SK-N-SH (cell line): ENCODE data around the gene SLC22A14. TPM values are rescaled to one million over a fixed set of nuclear protein-coding genes. Genes with fewer than 3 reads are reported as not detected.
"Not testable (repeated sequence)": the region's sequence is repeated elsewhere in the genome, so short reads cannot be mapped to it uniquely, and the experiment has no call there.

Experiments used
- CTCF ChIA-PET: fragments of 300-600, 350-600 bp; formaldehyde crosslinking; extraction: SDS; loops from one replicate; lab custom pipeline; 2021; lab: Yijun Ruan, JAX
- POLR2A ChIA-PET: fragments of 350-600 bp; sonication (Branson Sonifier 250); formaldehyde crosslinking; extraction: SDS; loops from one replicate; lab custom pipeline; 2020; ENCODE audit warnings: antibody characterized with exemption, inconsistent platforms; lab: Yijun Ruan, JAX
- DNase-seq: peaks from one replicate; pipeline ENCODE4 v3.0.0; 2012
- H2AFZ ChIP-seq: fragments of 200-600 bp; sonication (generic); 2 replicates; pipeline ENCODE4 v1.8.1; 2016; ENCODE audit warnings: antibody characterized with exemption, mild to moderate bottlenecking, low read depth
- H3F3A ChIP-seq: fragments of 200-600 bp; sonication (generic); replicated peaks from 2 replicates; pipeline ENCODE3; 2016; ENCODE audit warnings: antibody characterized with exemption, mild to moderate bottlenecking; ENCODE audit not compliant: insufficient read depth
- H3K27ac ChIP-seq, 2 experiments: fragments of 200-500 bp in 1 of 2; fragments of 200-600 bp in 1 of 2; sonication (Bioruptor generic) in 1 of 2; sonication (generic), shearing (Covaris generic) in 1 of 2; 2 replicates each; pipeline versions ENCODE4 v1.5.1 to v1.6.1; 2014 to 2016; ENCODE audit warnings: low read depth in 2 of 2, inconsistent platforms in 1 of 2, low read length in 1 of 2, mild to moderate bottlenecking in 1 of 2, mixed read lengths in 1 of 2
- H3K27me3 ChIP-seq: fragments of 200-600 bp; sonication (generic), shearing (Covaris generic); 2 replicates; pipeline ENCODE4 v1.6.1; 2016; ENCODE audit warnings: mixed run types; ENCODE audit not compliant: insufficient read depth
- H3K36me3 ChIP-seq, 2 experiments: fragments of 200-500 bp in 1 of 2; fragments of 200-600 bp in 1 of 2; sonication (Bioruptor generic) in 1 of 2; sonication (generic) in 1 of 2; replicated peaks in 1 of 2; 2 replicates each; pipeline versions ENCODE3 to v1.5.1; 2014 to 2016; ENCODE audit warnings: low read length in 1 of 2, mild to moderate bottlenecking in 1 of 2; ENCODE audit not compliant: insufficient read depth in 2 of 2, control insufficient read depth in 1 of 2
- H3K4me1 ChIP-seq, 2 experiments: fragments of 200-500 bp in 1 of 2; fragments of 200-600 bp in 1 of 2; sonication (Bioruptor generic) in 1 of 2; sonication (generic), shearing (Covaris generic) in 1 of 2; 2 replicates each; pipeline versions ENCODE4 v1.5.1 to v1.6.1; 2014 to 2016; ENCODE audit warnings: low read depth in 1 of 2, low read length in 1 of 2, mixed run types in 1 of 2; ENCODE audit not compliant: insufficient read depth in 2 of 2, control insufficient read depth in 1 of 2
- H3K4me2 ChIP-seq: fragments of 200-600 bp; sonication (generic), shearing (Covaris generic); 2 replicates; pipeline ENCODE4 v1.6.1; 2017; ENCODE audit warnings: mixed run types
- H3K4me3 ChIP-seq, 2 experiments: fragments of 200-500 bp in 1 of 2; fragments of 200-600 bp in 1 of 2; sonication (Bioruptor generic) in 1 of 2; sonication (generic), shearing (Covaris generic) in 1 of 2; 2 replicates each; pipeline versions ENCODE4 v1.5.1 to v1.8.1; 2014 to 2016; ENCODE audit warnings: low read depth in 2 of 2, inconsistent platforms in 1 of 2, low read length in 1 of 2, mild to moderate bottlenecking in 1 of 2, mixed read lengths in 1 of 2, moderate library complexity in 1 of 2
- H3K79me2 ChIP-seq: fragments of 200-600 bp; sonication (generic); 2 replicates; pipeline ENCODE4 v1.8.1; 2017; ENCODE audit warnings: mild to moderate bottlenecking; ENCODE audit not compliant: insufficient read depth
- H3K9ac ChIP-seq: fragments of 200-600 bp; sonication (generic); 2 replicates; pipeline ENCODE4 v1.6.1; 2017; ENCODE audit warnings: mixed run types
- H3K9me2 ChIP-seq: fragments of 200-600 bp; sonication (generic); 2 replicates; pipeline ENCODE4 v1.6.1; 2017; ENCODE audit warnings: mixed run types
- H3K9me3 ChIP-seq: fragments of 200-600 bp; sonication (generic); 2 replicates; pipeline ENCODE4 v1.6.1; 2017; ENCODE audit warnings: mixed run types, mild to moderate bottlenecking, moderate library complexity
- H4K20me1 ChIP-seq: fragments of 200-600 bp; sonication (generic); 2 replicates; pipeline ENCODE4 v1.6.1; 2017; ENCODE audit warnings: mild to moderate bottlenecking, mixed run types; ENCODE audit not compliant: insufficient read depth
- ELF1 ChIP-seq: IDR thresholded peaks from 2 replicates; pipeline ENCODE4 v1.4.0; 2012
- EP300 ChIP-seq, 2 experiments: IDR thresholded peaks; 2 replicates each; pipeline versions ENCODE4 v1.4.0 to v1.6.1; 2012; ENCODE audit warnings: borderline replicate concordance in 1 of 2, low read depth in 1 of 2, low read length in 1 of 2
- NFIC ChIP-seq: IDR thresholded peaks from 2 replicates; pipeline ENCODE4 v1.4.0; 2012; ENCODE audit warnings: borderline replicate concordance
- POLR2AphosphoS5 ChIP-seq: IDR thresholded peaks from 2 replicates; pipeline ENCODE4 v1.6.1; 2012; ENCODE audit warnings: low read depth, low read length
- RCOR1 ChIP-seq: fragments of 150-350 bp; IDR thresholded peaks from 2 replicates; pipeline ENCODE4 v1.6.1; 2017; ENCODE audit warnings: antibody characterized with exemption, low read length
- TCF12 ChIP-seq: IDR thresholded peaks from 2 replicates; pipeline ENCODE4 v1.4.0; 2012
- WGBS: methylation state at CpG from one replicate; pipeline ENCODE4 v1.1.6; 2017; ENCODE audit warnings: low lambda C conversion rate; 5-methylcytosine and 5-hydroxymethylcytosine counted together
- polyA plus RNA-seq, 3 experiments: library from polyadenylated mRNA; depleted of rRNA; stranded (reverse); fragments of >200 nt; gene quantifications; 2 replicates each; pipeline ENCODE4 v1.2.3, GENCODE V29; 2012
- TF ChIP-seq, protein P1 (sequence below): IDR thresholded peaks from 2 replicates; pipeline ENCODE4 v1.4.0; 2012; ENCODE audit warnings: low read depth, borderline replicate concordance

The SLC22A14 gene
- polyA plus RNA-seq, 1 of the 3 experiments (the other 2 are of a cell fraction) = 0.16 TPM

- no peak for DNase-seq
- H3K4me1 ChIP-seq = no peaks in the 10 kb centered on the region
- peaks cover 7% of the 10 kb centered on the region; the same call in 1 of the 2 replicates for H3K79me2 ChIP-seq
- no peak overlapping the region for H3K9ac ChIP-seq
- H3K4me2 ChIP-seq = no peak overlapping the region
- H3K27ac ChIP-seq = no peak overlapping the region
- no peak overlapping the region for H2AFZ ChIP-seq
- H3K27me3 ChIP-seq = no peaks in the 10 kb centered on the region
- H3K4me3 ChIP-seq = no peak overlapping the region
- H3K36me3 ChIP-seq = peaks cover 68 to 89% of the 10 kb centered on the region in 2 experiments
- ChIA-PET CTCF (no interaction called here), POLR2A (no interaction called here)
- no peaks in the 10 kb centered on the region for H3K9me2 ChIP-seq
- H3K9me3 ChIP-seq = no peaks in the 10 kb centered on the region
- no peak for TF ChIP-seq TCF12
- TF ChIP-seq ELF1 = no peak
- TF ChIP-seq NFIC = no peak
- no peak for TF ChIP-seq POLR2AphosphoS5
- TF ChIP-seq, protein P1, sequence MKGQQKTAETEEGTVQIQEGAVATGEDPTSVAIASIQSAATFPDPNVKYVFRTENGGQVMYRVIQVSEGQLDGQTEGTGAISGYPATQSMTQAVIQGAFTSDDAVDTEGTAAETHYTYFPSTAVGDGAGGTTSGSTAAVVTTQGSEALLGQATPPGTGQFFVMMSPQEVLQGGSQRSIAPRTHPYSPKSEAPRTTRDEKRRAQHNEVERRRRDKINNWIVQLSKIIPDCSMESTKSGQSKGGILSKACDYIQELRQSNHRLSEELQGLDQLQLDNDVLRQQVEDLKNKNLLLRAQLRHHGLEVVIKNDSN = no peak
- no peak for TF ChIP-seq RCOR1
- no peaks in the 10 kb centered on the region for H4K20me1 ChIP-seq
- peaks cover 4% of the 10 kb centered on the region for H3F3A ChIP-seq
These were observed 46.6 kb upstream of the SLC22A14 start for GRCh38 chr3:38235466-38235865.

GRCh38 chr3:38238416-38239008, 43.6 kb upstream of the SLC22A14 start:
- H3K36me3 ChIP-seq = peaks cover 76 to 88% of the 10 kb centered on the region in 2 experiments
- no peaks in the 10 kb centered on the region for H3K9me2 ChIP-seq
- no peak for TF ChIP-seq EP300 (IDR thresholded peaks at IDR 0.05; ENCODE audit: borderline replicate concordance in 1 of 2, low read depth in 1 of 2, low read length in 1 of 2)
- TF ChIP-seq, all 33 proteins: peak for 0
- Histone ChIP-seq H3K9me3 (no peaks in the 10 kb centered on the region), H2AFZ (no peak overlapping the region), H3K4me2 (no peak overlapping the region), H4K20me1 (no peaks in the 10 kb centered on the region), H3K4me3 (no peak overlapping the region), H3K27me3 (no peaks in the 10 kb centered on the region), H3K27ac (no peak overlapping the region), H3K4me1 (no peaks in the 10 kb centered on the region), H3K9ac (no peak overlapping the region), H3K79me2 (peaks cover 13% of the 10 kb centered on the region; the same call in 1 of the 2 replicates), H3F3A (peaks cover 4% of the 10 kb centered on the region)
- no peak for DNase-seq
- WGBS = 97% methylated on average over 2 of the region's 2 CpGs
- ChIA-PET CTCF (interaction anchor here (1.1 kb wide), 1 partner anchor 14 kb away, joined by 3 read pairs; no protein-coding TSS in a partner anchor), POLR2A (no interaction called here)

DNA sequence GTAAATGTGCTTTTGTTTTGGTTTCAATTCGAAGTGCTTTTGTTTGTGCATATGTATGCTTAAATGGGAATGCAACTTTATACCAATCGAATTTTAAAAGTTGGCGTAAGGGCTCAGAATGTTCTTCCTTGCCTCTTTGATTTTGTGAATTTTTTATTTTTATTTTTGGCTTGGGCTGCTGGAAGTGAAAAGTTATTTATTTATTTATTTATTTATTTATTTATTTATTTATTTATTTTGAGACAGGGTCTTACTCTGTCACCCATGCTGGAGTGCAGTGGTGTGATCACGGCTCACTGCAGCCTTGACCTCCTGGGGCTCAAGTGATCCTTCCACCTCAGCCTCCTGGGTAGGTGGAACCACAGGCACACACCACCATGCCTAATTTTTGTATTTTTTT, 39.3 kb upstream of the SLC22A14 start:
- DNase-seq, H3K9me2 ChIP-seq, H3K27ac ChIP-seq, H3K9ac ChIP-seq, H3K4me2 ChIP-seq, H3K9me3 ChIP-seq, H3K27me3 ChIP-seq, CTCF ChIA-PET, H3K4me3 ChIP-seq, H2AFZ ChIP-seq, H3K4me1 ChIP-seq, POLR2A ChIA-PET, H4K20me1 ChIP-seq: not testable (repeated sequence)
- 96% methylated on average over 4 of the region's 4 CpGs for WGBS
- Histone ChIP-seq H3K79me2 (peaks cover 13% of the 10 kb centered on the region; the same call in 1 of the 2 replicates), H3K36me3 (peaks cover 60 to 67% of the 10 kb centered on the region in 2 experiments), H3F3A (peaks cover 23% of the 10 kb centered on the region)
